Ammon's horn (tissue), 1 donor: Measurements from ENCODE around the gene NDOR1.

Experiments used
- DNase-seq: peaks from one replicate; pipeline ENCODE4 v3.0.0-alpha.2; 2016; ENCODE audit warnings: low spot score

NDOR1 gene

DNA sequence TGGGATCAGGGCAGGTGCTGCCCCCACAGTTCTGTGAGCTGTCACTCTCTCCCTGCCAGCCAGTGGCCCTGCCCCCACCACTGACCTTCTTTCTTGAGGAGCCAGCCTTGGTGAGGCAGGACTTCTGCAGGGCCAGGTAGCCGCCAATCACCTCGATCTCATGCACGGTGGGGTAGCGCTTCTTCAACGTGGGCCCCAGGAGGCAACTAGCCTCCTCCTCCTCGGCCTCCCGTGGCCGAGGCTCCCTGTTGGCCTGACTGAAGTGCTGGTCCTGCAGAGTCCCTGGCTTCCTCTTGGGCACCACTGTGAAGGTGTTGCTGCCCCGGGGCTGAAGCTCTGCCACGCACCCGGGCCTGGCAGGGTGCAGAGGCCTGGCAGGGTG, 6.6 kb upstream of the NDOR1 start:
- DNase-seq, result no peak

DNA sequence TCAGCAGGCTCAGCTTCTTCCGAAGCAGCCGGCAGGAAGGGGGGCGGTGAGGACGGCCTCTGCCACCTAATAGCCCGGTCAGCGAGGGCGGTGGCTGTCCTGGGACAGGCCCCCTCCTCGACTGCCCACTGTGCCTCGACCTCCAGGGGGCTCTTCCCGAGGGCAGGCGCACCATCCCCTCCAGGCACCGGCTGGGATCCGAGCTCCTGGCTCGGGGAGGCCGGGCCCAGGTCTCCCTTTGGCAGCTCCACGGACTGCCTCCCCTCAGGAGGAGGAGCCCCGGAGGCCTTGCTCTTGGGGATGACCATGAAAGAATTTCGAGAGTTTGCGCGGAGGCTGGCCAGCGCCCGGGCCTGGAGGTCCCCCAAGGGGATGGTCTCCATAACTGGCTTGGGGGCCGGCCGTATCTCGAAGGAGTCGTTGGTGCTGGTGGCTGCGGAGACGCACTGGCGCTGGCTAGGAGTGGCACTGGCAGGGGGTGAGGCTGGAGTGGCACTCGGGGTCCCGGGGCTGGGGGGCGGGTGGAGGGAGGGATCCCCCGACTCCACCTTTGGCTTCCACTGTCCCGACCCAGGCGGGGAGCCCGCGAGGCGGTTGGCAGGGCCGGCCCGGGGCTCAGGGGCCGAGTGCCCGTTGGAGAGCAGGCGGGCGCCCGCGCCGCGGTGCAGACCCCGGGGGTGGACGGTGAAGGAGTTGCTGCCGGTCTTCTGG, 5.9 kb upstream of the NDOR1 start:
- no peak for DNase-seq

DNA sequence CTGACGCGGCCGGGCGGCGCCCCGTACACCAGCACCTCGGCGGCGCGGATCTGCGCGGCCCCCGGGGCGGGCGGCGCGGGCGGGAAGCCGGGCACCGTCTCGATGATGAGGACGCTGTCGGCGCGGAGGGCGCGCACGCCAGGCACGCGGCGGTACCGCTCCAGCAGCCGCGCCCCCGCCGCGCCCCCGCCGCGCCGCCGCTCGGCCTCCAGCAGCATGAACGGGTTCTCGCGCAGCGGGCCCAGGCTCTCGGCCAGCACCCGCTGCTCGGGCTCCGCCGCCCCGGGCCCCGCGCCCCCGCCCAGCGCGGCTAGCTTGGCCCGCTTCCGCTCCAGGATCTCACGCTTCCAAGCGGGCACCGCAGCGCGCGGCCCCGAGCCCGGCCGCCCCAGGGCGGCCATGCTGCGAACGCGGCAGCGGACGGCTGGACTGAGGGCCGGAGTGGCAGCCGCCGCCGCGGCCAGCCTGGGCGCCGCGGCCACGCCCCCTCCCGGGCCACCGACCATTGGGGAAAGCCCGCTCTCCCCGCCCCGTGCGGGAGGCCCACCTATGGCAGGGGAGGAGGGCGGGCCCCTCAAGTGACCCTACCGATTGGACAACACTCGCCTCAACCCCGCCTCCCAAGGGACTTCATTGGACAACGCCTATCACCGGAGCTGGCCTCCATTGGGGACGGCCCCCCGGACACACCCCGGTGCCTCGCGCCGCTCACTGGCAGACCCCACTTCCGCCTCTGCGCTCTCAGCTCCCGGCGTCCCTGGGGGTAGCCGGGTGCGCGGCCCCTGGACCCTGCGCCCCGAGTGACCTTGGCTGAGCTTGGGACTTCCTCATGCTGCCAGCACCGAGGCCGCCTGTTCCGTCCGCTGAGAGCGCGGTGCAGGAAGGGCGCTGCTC, 4.9 kb upstream of the NDOR1 start, which contains the start of gene TPRN:
Gene TPRN, minus strand, starts transcription at position 431 of the 894 bp plus-strand sequence. Its CDS starts 30 bp downstream, at position 401.
- peak; percentile 99 for DNase-seq

DNA sequence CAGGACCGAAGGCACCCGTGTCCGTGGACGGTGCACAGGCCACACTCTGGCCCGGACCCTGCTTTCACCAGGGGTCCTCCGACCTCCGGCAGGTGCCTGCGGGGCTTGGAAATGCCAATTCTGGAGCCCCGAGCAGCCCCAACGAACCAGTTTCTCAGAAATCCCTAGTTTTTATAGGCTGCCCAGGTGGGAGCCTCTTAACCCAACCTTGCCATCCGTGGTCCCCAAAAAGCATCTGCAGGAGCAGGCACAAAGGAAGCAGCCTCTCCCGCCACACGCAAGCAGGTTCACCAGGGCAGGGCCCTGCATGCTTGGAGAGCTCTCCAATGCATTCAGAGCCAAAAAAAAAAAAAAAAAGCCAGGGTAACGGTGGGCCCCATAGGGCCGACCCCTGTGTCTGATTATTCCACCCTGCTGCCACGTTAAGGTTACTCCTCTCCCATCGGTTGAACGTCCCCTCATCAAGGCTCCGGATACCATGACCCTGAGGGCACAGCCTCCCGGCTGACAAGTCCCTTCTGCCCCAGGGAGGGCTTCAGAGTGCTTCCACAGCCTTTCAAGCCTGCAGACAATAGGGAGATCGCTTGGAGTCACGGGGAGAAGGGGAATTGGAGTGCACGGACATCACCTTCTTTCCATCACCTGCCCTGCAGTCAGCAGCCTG, 4.2 kb upstream of the NDOR1 start:
- no peak for DNase-seq

DNA sequence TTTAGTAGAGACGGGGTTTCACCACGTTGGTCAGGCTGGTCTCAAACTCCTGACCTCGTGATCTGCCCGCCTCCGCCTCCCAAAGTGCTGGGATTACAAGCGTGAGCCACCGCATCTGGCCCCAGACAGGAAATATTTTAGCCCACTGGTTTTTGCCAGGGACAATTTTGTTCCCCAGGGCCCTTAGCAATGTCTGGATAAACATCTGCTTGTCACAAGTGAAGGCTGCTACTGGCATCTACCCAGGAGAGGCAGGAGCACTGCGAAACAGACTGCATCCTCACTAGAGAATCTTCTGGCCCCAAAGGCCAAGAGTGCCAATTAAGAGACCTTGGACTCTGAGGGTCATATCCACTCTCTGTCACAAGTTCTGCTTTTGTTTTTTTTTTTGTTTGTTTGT, 2.5 kb upstream of the NDOR1 start:
- no peak for DNase-seq

DNA sequence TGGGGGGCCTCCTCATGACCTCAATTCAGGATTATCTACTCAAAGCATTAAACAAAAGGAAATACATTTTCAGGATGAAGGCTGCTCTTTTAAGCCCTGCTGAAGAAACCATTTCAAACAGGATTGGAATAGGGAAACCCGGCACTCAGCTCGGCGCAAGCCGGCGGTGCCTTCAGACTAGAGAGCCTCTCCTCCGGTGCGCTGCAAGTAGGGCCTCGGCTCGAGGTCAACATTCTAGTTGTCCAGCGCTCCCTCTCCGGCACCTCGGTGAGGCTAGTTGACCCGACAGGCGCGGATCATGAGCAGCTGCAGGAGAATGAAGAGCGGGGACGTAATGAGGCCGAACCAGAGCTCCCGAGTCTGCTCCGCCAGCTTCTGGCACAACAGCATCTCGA, 772 bp upstream of the NDOR1 start:
- no peak for DNase-seq

DNA sequence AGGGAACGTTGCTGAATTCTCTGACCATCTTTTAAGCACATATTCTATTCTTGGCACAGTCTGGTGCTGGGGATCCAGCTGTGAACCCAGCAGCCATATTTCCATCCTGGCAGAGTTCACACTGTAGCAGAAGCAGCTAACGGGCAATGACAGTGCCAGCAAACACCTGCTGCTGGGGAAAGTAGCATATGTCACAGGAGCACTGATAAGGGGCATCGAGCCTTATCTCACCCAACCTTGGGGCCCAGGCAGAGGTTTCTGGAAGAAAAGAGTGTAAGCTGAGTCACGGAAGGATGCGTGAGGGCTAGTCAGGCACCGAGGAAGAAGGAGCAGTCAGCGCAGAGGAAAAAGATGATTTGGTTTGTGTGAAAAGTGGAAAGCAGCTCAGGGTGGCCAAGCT, 1.1 kb downstream of the NDOR1 start:
- DNase-seq, result no peak

DNA sequence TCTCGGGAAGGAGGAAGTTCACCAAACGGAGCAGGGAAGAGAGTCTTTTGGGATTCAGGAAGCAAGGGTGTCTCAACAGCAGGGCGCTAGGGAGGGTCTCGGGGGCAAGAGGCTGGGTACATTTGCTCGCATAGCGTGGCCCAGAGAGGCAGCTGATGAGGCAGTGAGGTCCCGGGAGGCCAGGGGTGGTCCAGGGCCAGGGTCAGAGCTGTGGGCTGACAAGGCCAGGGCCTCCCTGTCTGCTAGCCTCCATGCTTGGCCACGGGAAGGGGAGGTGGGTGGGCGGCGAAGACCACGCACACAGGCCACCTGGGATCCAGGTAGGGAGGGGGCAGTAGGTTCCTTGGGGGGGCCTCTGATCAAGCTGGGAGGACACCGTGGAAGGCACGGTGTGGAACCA, 6.0 kb downstream of the NDOR1 start:
- no peak for DNase-seq

DNA sequence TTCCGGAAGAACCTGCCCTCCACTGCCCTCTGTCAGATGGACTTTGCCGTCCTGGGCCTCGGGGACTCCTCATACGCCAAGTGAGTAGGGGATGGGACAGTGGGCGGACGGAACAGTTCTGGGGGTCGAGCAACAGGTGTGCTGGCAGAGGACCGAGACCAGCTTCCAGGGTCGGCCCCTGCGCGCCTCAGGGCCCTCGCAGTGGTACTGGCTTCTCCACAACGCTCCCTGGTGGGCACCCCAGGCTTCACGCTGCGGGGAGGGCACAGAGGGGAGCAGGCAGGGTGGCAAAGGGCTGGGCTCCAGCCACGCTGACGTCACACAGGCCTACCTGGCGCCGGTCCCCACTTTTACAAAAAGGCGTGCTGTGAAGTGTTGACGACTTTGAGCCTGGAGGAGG, 7.0 kb downstream of the NDOR1 start:
- DNase-seq, result no peak

DNA sequence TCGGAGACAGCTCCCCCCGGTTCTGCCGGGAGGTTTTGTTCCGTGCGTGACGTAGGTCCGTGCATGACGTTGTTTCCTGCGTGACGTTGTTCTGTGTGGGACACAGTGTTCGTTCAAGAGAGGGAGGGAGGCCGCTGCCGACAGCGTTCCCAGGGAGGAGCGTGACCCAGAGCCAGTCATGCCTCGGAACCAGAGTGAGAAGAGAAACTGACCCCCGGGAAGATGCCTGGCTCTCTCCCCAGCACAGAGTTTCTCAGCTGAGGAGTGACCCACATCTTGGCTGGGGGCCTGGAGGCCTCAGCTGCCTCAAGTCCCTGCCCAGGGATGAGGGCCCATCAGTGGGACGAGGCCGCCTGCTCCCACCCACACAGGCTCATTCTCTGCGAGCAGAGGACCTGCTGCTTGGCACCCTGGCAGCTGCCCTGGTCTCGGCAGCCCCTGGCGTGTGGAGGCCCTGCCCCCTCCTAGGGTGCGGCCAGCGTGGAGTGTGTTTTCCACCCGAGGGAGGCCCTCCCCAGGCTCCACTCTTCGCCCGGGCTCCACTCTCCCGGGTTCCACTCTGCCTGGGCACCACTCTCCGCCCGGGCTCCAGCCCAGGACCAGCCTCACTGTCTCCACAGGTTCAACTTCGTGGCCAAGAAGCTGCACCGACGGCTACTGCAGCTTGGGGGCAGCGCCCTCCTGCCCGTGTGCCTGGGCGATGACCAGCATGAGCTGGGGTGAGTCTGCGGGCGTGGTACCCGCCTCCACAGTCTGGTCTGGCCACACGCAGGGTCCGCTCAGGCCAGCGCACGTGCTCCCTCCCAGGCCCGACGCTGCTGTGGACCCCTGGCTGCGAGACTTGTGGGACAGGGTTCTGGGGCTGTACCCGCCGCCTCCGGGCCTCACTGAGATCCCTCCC, 7.9 kb downstream of the NDOR1 start:
- DNase-seq, result no peak

DNA sequence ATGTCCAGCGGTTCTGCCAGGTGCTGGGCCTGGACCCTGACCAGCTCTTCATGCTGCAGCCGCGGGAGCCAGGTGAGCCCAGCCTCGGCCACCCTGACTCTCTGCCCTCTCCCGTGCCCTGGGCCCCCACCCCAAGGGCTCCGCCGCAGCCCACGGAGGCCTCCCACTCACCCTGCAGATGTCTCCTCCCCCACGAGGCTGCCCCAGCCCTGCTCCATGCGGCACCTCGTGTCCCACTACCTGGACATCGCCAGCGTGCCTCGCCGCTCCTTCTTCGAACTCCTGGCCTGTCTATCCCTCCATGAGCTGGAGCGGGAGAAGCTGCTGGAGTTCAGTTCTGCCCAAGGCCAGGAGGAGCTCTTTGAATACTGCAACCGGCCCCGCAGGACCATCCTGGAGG, 9.1 kb downstream of the NDOR1 start:
- DNase-seq, result no peak

DNA sequence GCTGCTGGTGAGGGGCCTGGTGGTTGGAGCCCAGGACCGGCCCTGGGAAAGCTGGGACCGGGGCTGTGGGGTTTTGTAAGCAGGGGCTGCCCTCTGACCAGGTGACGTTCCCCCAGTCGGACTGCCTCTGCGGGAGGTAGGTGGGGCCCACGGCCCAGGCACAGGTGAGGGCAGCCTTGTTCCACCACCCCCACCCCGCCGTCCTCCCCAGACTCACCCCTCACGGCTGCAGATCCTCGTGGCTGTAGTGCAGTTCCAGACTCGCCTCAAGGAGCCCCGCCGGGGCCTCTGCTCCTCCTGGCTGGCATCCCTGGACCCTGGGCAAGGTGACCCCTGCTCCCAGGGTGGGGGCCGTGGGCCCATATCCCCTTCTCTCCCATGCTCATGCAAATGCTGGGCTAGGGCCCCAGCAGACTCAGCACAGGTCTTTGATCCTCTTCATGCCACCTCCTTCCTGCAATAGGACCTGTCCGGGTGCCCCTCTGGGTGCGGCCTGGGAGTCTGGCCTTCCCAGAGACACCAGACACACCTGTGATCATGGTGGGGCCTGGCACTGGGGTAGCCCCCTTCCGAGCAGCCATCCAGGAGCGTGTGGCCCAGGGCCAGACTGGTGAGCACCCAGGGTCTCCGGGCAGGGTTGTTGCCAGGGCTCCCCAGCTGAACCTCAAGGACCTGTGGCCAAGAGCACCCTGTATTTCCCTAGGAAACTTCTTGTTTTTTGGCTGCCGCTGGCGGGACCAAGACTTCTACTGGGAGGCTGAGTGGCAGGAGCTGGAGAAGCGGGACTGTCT, 9.9 kb downstream of the NDOR1 start:
- DNase-seq, result no peak

DNA sequence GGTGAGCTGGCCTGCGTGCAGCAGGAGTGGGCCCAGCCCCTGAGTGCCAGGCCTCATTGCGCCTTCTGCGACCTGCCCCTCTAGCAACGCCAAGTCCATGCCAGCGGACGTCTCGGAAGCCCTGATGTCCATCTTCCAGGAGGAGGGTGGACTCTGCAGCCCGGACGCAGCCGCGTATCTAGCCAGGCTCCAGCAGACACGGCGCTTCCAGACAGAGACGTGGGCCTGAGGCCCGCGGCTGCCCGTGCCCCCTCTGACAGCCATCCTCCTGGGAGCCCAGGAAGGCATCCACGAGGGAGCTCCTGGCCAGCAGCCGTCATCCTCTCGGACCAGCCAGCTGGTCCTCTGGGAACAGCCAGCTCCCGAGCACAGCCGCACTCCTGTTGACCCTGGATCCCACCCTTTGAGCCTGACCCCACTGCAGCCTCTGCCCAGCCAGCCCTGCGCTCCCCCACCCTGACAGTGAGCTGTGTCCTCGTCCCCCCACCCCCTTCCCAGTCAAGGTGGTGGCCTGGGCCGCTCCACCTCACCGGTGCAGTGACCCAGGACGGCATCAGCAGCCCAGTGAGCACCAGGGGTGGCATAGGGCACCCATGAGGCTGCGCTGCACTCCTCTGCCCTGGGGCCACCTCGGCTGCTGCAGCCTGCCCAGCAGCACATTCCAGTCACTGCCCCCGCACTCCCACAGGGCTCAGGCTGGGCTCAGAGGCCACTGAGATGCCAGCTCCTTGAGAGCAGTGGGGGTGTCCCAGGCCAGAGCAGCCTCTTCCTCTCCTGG, 10.9 kb downstream of the NDOR1 start:
- DNase-seq, result no peak

DNA sequence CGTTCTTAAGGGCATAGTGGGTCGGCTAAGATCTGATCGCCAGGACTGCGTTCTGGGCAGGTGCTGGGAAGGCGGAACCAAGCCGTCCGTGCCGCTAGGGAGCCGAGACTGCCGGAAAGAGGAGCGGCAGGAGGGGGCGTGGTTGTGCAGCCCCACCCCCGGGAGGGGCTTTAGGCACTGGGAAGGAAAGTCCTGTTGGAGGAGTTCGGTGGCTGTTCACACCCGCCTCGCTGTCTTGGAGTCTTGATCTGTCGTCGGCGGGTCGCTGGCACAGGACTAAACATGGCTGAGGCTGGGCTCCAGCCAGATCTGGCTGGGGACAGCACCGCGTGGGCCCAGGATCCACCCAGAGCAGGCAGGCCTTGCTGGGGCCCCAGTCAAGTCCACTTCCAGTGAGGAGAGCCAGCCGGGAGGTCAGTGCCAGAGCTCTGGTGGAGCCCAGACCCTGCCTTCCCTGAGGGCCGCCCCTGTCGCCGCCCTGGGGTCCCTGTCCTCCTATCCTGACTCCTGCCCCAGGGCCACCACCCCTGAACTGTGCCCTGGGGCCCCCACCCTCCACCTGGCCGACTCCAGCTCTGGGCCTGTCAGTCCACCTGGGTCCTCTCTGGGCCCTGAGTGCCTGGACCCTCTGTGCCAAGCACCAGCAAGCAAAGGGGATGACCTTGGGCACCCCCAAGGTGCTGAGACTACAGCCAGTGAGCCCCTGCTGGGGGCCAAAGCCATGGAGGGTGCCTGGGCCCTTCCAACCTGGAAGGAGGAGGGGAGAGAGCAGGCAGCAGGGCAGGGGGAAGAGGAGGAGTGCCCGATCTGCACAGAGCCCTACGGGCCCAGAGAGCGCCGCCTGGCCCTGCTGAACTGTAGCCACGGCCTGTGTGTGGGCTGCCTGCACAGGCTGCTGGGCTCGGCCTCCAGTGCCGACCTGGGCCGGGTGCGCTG, 12.0 kb downstream of the NDOR1 start:
- DNase-seq, result no peak

DNA sequence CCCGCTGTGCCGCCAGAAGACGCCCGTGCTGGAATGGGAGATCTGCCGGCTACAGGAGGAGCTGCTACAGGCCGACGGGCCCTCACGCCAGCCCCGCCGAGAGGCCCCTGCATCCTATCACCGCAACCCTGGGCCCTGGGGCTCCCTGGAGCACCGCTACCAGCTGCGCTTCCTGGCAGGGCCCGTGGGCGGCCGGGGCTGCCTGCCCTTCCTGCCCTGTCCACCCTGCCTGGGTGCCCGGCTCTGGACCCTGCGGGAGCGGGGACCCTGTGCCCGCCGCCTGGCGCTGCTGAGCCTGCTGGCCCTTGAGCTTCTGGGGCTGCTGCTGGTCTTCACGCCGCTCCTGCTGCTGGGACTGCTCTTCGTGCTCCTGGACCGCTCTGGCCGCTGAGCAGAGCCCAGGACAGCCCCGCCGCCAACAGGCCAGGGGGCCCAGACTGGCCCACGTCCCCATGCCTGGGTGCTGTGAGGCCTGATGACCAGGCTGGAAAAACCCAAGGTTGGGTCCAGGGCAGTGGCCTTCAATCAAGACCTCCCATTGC, 12.8 kb downstream of the NDOR1 start:
- DNase-seq, result no peak

DNA sequence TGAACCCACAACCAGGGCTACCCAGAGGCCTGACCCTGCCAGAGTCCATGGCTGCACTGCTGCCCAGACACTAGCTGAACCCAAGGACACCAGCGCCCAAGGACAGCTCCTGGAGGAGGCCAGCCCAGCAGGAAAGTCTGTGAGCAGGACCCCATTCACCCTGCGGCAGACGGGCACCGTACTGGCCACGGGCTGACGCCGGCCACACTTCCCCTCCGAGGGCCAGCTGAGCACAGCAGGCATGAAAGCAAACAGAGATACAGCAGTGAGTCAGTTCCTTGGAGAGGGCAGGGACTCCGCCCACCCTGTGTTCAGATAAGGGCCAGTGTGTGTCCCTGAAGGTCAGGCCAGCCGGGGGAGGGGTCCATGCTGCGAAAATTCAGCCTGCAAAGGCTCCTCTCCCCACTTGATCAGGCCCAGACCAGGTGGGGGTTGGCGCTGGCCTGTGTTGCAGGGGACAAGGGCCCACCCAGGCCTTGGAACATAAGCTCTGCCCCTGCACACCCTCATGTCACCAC, 13.3 kb downstream of the NDOR1 start:
- DNase-seq, result no peak

DNA sequence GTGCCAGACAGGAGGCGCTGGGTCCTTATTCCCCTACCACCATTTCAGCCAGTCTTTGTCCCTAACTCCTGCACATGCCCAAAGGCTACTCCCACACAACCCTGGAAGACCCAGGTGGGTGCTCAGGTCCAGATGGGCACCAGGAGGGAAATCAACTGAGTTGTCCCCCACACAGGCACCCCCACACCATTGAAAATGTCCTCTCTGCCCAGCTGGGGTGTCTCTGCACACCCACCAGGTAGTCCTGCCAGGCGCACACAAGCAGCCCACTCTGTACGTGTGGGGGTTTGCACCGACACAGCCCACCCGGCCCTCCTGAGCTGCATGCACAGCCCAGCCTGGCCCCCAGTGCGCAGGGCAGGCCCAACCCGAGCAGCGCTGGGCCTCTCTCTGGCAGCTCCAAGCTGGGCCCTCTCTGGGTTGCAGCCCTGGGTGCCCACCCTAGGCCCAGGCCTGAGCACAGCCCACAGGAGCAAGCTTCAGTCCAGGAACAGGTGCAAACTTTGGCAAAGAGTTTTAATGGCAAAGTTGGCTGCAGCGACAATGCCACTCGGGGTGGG, 14.3 kb downstream of the NDOR1 start:
- DNase-seq, result no peak
